GM11168 (cell line): Measurements from ENCODE around the gene ABTB2.

Source experiments
- in situ Hi-C: fragments of 300-500 bp; cut with MboI; formaldehyde crosslinking; loops from one replicate; pipeline ENCODE4 v1.12.0; 2022; ENCODE audit warnings: low sequenced_read_pairs; ENCODE audit not compliant: unreplicated experiment

The ABTB2 gene

GRCh38 chr11:34149274-34149673 is 208.5 kb downstream of the ABTB2 start:
- in situ Hi-C loops, result no loop called here

GRCh38 chr11:34148504-34149165 is 209.2 kb downstream of the ABTB2 start:
- in situ Hi-C loops, result no loop called here

GRCh38 chr11:34147581-34147980 is 210.2 kb downstream of the ABTB2 start:
- in situ Hi-C loops, result no loop called here

GRCh38 chr11:34146866-34147265 is 210.9 kb downstream of the ABTB2 start:
- in situ Hi-C loops, result no loop called here

DNA sequence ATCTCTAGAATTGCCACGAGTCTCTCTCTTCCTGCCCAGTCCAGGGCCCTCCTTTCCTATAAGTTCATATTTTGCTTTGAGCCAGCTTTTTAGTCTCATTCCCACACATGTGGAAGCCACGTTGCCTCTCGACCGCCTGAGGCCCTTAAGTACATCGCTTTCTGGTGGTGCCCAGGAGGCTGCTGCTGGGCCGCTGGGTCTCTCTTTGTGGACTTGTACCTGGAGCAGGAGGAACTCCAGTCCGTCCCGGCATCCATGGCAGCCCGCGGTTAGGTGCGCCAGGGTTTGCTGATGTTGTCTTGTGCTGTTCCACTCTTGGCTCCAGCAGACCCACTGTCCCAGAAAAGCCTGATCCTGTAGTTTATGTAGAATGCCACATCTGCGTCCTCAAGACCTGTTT is 211.4 kb downstream of the ABTB2 start:
- in situ Hi-C loops, result no loop called here

GRCh38 chr11:34145847-34146381 is 211.9 kb downstream of the ABTB2 start:
- in situ Hi-C loops, result no loop called here

DNA sequence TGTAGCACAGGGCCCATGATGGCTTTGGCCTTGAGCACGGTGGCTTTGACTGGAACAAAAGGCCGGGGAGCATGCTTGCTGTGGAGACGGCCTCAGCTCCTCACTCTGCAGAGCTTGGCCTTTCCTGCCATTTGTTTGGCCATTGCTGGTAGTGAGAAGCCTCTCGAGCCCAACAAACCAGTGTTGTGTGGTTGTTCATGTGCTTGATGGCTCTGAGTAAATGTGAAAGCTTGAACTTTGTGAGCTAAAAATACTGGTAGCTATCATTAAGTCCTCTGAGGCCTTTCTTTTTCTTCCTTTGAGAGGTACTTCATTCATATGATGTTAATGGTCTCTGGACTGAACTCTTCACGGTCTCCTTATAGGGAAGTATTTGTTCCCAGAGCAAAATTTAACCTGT is 212.7 kb downstream of the ABTB2 start:
- in situ Hi-C loops, result no loop called here

- in situ Hi-C loops, result no loop called here
Measured at GRCh38 chr11:34143048-34143447, 214.8 kb downstream of the ABTB2 start.

DNA sequence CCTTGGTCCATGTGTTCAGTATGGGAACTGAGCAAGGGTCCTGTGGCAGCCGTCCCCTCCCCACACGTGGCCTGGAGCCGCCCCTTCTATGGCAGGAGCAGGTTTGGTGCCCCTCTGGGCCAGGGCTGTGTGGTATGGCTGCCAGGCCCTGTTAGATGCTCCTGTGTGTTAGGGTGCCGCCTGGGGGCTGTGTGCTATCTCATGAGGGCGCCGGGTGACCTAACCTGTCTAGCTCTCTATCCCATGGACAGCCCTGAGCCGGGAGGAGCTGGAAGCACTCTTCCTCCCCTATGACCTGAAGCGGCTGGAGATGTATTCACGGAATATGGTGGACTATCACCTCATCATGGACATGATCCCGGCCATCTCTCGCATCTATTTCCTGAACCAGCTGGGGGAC is 217.7 kb downstream of the ABTB2 start:
- in situ Hi-C loops, result no loop called here

DNA sequence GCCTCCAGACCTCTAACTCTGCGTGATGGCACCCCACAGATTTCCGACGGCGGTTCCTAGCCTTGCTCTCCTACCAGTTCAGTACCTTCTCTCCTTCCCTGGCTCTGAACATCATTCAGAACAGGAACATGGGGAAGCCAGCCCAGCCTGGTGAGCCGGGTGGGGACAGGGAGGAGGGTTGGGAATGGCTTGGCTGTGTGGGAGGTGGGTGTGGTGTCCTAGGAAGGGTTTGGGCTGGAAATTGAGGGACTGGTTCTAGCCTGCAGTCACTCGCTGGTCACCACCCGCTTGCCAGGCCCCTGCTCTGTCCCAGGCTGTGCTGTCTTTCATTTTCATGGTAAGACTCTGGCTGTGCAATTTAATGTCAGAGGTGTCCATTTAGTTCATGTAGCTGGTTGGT is 218.5 kb downstream of the ABTB2 start:
- in situ Hi-C loops, result no loop called here

DNA sequence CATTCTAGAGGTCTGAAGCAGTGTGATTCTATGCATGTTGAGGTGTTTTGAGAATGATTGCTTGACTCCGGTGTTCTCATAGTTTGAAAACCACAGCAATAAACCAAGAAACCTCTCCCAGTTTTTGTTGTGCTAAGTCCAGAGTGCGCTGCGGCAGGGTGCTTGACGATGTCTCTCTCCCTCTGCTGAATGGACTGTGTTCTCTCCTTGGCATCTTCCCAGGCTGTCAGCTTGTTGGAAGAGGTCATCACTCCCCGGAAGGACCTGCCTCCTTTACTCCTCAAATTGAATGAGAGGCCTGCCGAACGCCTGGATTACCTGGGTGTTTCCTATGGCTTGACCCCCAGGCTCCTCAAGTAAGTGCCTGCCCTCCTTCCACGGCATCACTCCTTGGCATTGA is 221.4 kb downstream of the ABTB2 start:
- in situ Hi-C loops, result no loop called here

DNA sequence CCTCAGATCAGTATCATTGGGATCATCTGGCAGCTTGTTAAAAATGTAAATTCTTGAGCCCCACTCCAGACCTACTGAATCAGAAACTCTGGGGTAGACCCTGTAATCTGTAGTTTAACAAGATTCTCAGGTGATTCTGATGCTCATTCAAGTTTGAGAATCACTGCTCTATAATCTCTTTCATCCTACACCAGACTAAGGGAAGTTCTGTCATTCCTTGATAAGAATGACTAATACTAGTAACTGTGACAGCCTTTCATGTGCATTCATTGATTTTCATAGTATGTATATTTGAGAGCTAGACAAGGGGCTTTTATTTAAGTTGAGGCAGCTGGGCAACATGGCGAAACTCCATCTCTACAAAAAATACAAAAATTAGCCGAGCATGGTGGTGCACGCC is 222.4 kb downstream of the ABTB2 start:
- in situ Hi-C loops, result no loop called here

DNA sequence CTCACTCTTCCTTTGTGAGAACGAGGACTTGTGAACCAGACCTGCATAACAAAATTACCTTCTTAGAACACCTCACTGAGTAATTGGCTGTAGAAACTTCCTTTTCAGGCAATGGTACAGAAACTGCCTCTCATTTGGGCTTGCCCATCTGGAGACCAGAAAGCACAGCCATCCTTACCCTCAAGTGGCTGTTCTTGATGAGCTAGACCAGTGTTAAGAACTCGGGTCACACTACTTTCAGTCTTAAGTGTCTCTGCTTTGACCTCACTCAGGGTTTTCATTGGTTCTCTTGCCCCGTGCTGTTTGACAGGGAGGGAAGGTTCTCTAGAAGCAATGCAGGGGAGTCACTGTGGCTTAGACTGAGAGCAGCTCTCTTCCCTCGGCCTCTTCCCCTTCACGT is 223.0 kb downstream of the ABTB2 start:
- in situ Hi-C loops, result no loop called here

GRCh38 chr11:34132261-34132965 is 225.4 kb downstream of the ABTB2 start:
- in situ Hi-C loops, result no loop called here

DNA sequence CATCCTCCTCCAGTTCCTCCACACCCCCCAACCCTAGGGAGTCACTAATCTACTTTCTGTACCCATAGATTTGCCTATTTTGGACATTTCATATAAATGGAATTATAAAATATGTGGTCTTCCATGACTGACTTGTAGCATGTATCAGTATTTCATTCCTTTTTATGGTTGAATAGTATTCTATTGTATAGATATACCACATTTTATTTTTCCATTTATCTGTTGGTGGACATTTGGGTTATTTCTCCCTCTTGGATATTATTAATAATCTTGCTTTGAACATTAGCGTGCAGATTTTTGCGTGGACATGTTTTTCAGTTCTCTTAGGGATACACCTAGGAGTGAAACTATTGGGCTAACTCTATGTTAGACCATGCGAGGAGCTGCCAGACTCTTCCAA is 229.0 kb downstream of the ABTB2 start:
- in situ Hi-C loops, result no loop called here

DNA sequence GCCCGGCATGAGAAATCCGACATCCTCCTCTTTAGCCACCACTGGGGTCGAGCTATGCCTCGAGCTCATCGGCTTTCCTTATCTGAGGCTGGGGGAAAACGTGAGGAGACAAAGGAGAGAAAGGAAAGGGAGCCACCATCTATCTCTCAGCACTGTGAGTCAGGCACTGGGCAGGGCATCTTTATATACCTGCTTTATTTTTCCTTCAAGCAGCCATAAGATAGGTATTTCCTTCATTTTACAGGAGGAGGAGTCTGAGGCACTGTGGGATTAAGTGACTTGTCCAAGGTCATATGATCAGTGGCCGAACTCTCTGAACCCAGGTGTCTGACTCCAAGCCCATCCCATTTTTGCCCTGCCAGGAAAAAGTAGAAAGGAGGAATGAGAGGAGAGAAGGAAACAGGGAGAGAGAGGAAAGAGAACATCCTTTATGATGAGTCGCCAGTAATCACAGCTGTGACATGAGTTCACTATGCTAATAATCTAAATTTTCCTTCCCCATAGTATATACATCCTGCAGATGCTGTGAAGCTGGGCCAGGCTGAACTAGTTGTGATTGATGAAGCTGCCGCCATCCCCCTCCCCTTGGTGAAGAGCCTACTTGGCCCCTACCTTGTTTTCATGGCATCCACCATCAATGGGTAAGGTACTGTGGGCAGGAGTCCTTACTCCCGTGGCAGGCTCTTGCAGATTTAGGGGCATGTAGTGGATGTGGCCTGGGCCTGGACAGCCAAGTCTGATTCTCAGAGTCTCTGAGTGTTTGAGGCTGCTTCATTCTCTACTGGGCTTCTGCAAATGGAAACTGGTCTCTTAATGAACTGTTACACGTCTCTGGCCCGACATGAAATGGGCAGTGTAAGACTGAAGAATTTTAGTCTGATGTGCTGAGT is 230.6 kb downstream of the ABTB2 start:
- in situ Hi-C loops, result no loop called here

GRCh38 chr11:34124885-34125668 is 232.7 kb downstream of the ABTB2 start:
- in situ Hi-C loops, result no loop called here

- in situ Hi-C loops, result no loop called here
Measured at GRCh38 chr11:34120651-34121050, 237.2 kb downstream of the ABTB2 start.

- in situ Hi-C loops, result no loop called here
Measured at GRCh38 chr11:34114471-34114870, 243.3 kb downstream of the ABTB2 start.

DNA sequence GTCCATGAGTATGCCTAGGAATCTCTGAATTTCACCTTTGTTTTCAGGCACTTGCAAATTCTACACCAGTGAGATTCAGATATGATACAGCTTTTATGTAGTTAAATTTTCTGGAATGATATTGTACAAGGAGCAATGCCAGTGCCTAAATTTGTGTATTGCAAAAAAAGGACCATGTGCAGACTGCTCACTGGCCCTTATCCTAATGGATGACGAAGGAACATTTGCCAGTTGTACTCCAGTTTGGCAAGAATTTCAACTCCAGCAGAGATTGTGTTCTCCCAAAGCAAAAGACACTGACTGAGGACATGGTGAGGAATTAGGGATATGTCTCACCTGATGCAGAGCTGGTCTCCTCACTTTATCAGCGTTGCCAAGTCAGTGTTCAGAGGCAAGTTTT is 243.8 kb downstream of the ABTB2 start:
- in situ Hi-C loops, result no loop called here
